Retinal pigment epithelial cell (primary cell): ENCODE measurements around the gene UNC5C.

Experiments used
- DNase-seq: peaks from one replicate; pipeline ENCODE4 v3.0.0-alpha.2; 2010; ENCODE audit warnings: low read depth
- H3K4me3 ChIP-seq: 2 replicates; pipeline ENCODE4 v1.5.1; 2011; ENCODE audit warnings: mild to moderate bottlenecking, low read length, control low read depth, moderate library complexity
- CTCF ChIP-seq: conservative IDR thresholded peaks from 2 replicates; pipeline ENCODE4 v1.5.1; 2011; ENCODE audit warnings: low read depth, low read length, control low read depth, inconsistent platforms

The UNC5C gene

GRCh38 chr4:95505151-95505550 lies 43.6 kb downstream of the UNC5C start:
- DNase-seq, result peak; percentile 55
- H3K4me3 ChIP-seq, result no peak overlapping the region
- no peak for TF ChIP-seq CTCF

- no peak overlapping the region for H3K4me3 ChIP-seq
- no peak for DNase-seq
- no peak for TF ChIP-seq CTCF
These were observed 44.3 kb downstream of the UNC5C start for GRCh38 chr4:95504501-95504900.

GRCh38 chr4:95500361-95500760 lies 48.4 kb downstream of the UNC5C start:
- TF ChIP-seq CTCF, result no peak
- DNase-seq, result no peak
- H3K4me3 ChIP-seq, result no peak overlapping the region

- H3K4me3 ChIP-seq, result no peak overlapping the region
- TF ChIP-seq CTCF, result no peak
- DNase-seq, result no peak
These were observed 49.5 kb downstream of the UNC5C start for GRCh38 chr4:95499291-95499696.

GRCh38 chr4:95494186-95494585 lies 54.6 kb downstream of the UNC5C start:
- TF ChIP-seq CTCF, result no peak
- DNase-seq, result no peak

GRCh38 chr4:95478679-95479078 lies 70.1 kb downstream of the UNC5C start:
- TF ChIP-seq CTCF, result no peak
- H3K4me3 ChIP-seq, result no peak overlapping the region
- no peak for DNase-seq

More at GRCh38 chr4:95494186-95494585, 54.6 kb downstream of the UNC5C start:
- H3K4me3 ChIP-seq, result no peak overlapping the region

- no peak for TF ChIP-seq CTCF
- no peak for DNase-seq
- no peak overlapping the region for H3K4me3 ChIP-seq
These were observed 72.7 kb downstream of the UNC5C start for GRCh38 chr4:95476121-95476520.
